Measurements from ENCODE around the gene UNC50. TPM values are rescaled to one million over a fixed set of nuclear protein-coding genes. Genes with fewer than 3 reads are reported as not detected.
"Not testable (repeated sequence)": the region's sequence is repeated elsewhere in the genome, so short reads cannot be mapped to it uniquely, and the experiment has no call there.

The UNC50 gene
- total RNA-seq, 1 donor from 2014 or later, result 27.9 TPM

- ATAC-seq (no peak), DNase-seq (ENCODE audit: missing footprints) (no peak)
- intact Hi-C loops (cut with DNase I), result no loop called here
These were observed 36.2 kb upstream of the UNC50 start for GRCh38 chr2:98572211-98572610.

GRCh38 chr2:98572676-98573075 is 35.7 kb upstream of the UNC50 start:
- ATAC-seq, result no peak
- intact Hi-C loops (cut with DNase I), result no loop called here
- DNase-seq (ENCODE audit: missing footprints), result no peak

GRCh38 chr2:98573426-98573825 is 35.0 kb upstream of the UNC50 start:
- intact Hi-C loops (cut with DNase I), result no loop called here
- no peak for DNase-seq (ENCODE audit: missing footprints)
- ATAC-seq, result no peak

GRCh38 chr2:98576666-98577312 is 31.6 kb upstream of the UNC50 start:
- intact Hi-C loops (cut with DNase I), result loop anchor here (5.0 kb wide), 1 partner anchor 164 kb away; no protein-coding TSS in a partner anchor
- peak; percentile 17 for ATAC-seq
- no peak for DNase-seq (ENCODE audit: missing footprints)

- peak; percentile 33 for ATAC-seq
- DNase-seq (ENCODE audit: missing footprints), result no peak
- intact Hi-C loops (cut with DNase I), result loop anchor here (5.0 kb wide), 1 partner anchor 165 kb away; no protein-coding TSS in a partner anchor
These were observed 31.1 kb upstream of the UNC50 start for GRCh38 chr2:98577313-98577712.

GRCh38 chr2:98578231-98578630 is 30.2 kb upstream of the UNC50 start:
- ATAC-seq (no peak), DNase-seq (ENCODE audit: missing footprints) (no peak)
- intact Hi-C loops (cut with DNase I), result loop anchor here (5.0 kb wide), 1 partner anchor 166 kb away; no protein-coding TSS in a partner anchor

- no peak for DNase-seq (ENCODE audit: missing footprints)
- intact Hi-C loops (cut with DNase I), result loop anchor here (5.0 kb wide), 1 partner anchor 168 kb away; no protein-coding TSS in a partner anchor
- no peak for ATAC-seq
These were observed 28.5 kb upstream of the UNC50 start for GRCh38 chr2:98579926-98580325.

GRCh38 chr2:98580656-98581284 is 27.6 kb upstream of the UNC50 start:
- DNase-seq (ENCODE audit: missing footprints) (no peak), ATAC-seq (no peak)
- intact Hi-C loops (cut with DNase I), result no loop called here

- no peak for DNase-seq (ENCODE audit: missing footprints)
- intact Hi-C loops (cut with DNase I), result no loop called here
- no peak for ATAC-seq
These were observed 25.9 kb upstream of the UNC50 start for GRCh38 chr2:98582523-98582922.

- intact Hi-C loops (cut with DNase I), result no loop called here
- ATAC-seq (no peak), DNase-seq (ENCODE audit: missing footprints) (no peak)
These were observed 25.1 kb upstream of the UNC50 start for GRCh38 chr2:98583276-98583675.

- ATAC-seq (no peak), DNase-seq (ENCODE audit: missing footprints) (no peak)
- intact Hi-C loops (cut with DNase I), result no loop called here
These were observed 24.4 kb upstream of the UNC50 start for GRCh38 chr2:98583816-98584618.

GRCh38 chr2:98585386-98585785 is 23.0 kb upstream of the UNC50 start:
- ATAC-seq (no peak), DNase-seq (ENCODE audit: missing footprints) (no peak)
- intact Hi-C loops (cut with DNase I), result no loop called here

- no peak for ATAC-seq
- intact Hi-C loops (cut with DNase I), result no loop called here
- no peak for DNase-seq (ENCODE audit: missing footprints)
These were observed 21.7 kb upstream of the UNC50 start for GRCh38 chr2:98586551-98587140.

- ATAC-seq (no peak), DNase-seq (ENCODE audit: missing footprints) (no peak)
- intact Hi-C loops (cut with DNase I), result no loop called here
These were observed 19.4 kb upstream of the UNC50 start for GRCh38 chr2:98588880-98589431.

GRCh38 chr2:98589489-98589888 is 18.9 kb upstream of the UNC50 start:
- ATAC-seq (no peak), DNase-seq (ENCODE audit: missing footprints) (no peak)
- intact Hi-C loops (cut with DNase I), result no loop called here

- no peak for ATAC-seq
- intact Hi-C loops (cut with DNase I), result no loop called here
- DNase-seq (ENCODE audit: missing footprints), result no peak
These were observed 15.8 kb upstream of the UNC50 start for GRCh38 chr2:98592565-98592964.

- ATAC-seq; intact Hi-C loops (cut with DNase I); DNase-seq (ENCODE audit: missing footprints): not testable (repeated sequence)
These were observed 13.7 kb upstream of the UNC50 start for GRCh38 chr2:98594665-98595064.

GRCh38 chr2:98598781-98599428 is 9.5 kb upstream of the UNC50 start:
- intact Hi-C loops (cut with DNase I), result no loop called here
- ATAC-seq (no peak), DNase-seq (ENCODE audit: missing footprints) (no peak)
